BE2C (cell line): ENCODE measurements around the gene CPA2.

Experiments used
- DNase-seq: peaks from one replicate; pipeline ENCODE4 v3.0.0-alpha.2; 2020
- H3K27me3 ChIP-seq: fragments of 250-450 bp; sonication (Bioruptor Pico); 2 replicates; pipeline ENCODE4 v1.5.1; 2020; ENCODE audit warnings: mild to moderate bottlenecking
- H3K36me3 ChIP-seq: fragments of 250-450 bp; sonication (Bioruptor Pico); 2 replicates; pipeline ENCODE4 v1.5.1; 2020; ENCODE audit warnings: mild to moderate bottlenecking
- H3K4me1 ChIP-seq: fragments of 250-450 bp; sonication (Bioruptor Pico); 2 replicates; pipeline ENCODE4 v1.5.1; 2020
- H3K4me3 ChIP-seq: 2 replicates; pipeline ENCODE4 v1.5.1; 2011; ENCODE audit warnings: low read depth, low read length
- H3K9me3 ChIP-seq: fragments of 250-450 bp; sonication (Bioruptor Pico); 2 replicates; pipeline ENCODE4 v1.5.1; 2020
- CTCF ChIP-seq: IDR thresholded peaks from 2 replicates; pipeline ENCODE4 v1.5.1; 2012; ENCODE audit warnings: mild to moderate bottlenecking, low read depth, low read length

Gene CPA2

DNA sequence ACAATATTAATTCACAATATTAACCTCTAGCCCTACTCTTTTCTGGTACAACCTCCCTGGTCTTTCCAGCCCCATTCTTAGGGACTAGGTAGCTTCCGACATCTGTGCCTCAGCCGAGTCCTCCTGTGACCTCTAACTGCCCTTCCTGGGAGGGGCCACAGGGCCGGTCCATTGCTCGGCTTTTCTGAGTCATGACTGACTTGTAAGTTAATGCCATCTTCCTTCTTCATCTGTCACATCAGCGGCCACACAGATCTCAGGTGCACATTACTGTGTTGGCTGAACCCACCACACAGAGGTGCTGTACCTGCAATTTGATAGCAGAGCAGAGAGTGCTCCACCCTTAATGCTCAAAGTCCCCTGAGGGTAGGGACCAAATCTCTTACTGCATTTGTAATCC is 22.2 kb downstream of the CPA2 start:
- H3K27me3 ChIP-seq: no peaks in the 10 kb centered on the region
- no peaks in the 10 kb centered on the region for H3K4me1 ChIP-seq
- no peaks in the 10 kb centered on the region for H3K36me3 ChIP-seq
- H3K9me3 ChIP-seq: no peaks in the 10 kb centered on the region
- H3K4me3 ChIP-seq: no peak overlapping the region
- no peak for DNase-seq
- TF ChIP-seq CTCF: no peak

GRCh38 chr7:130289478-130289877 is 22.8 kb downstream of the CPA2 start:
- H3K27me3 ChIP-seq: no peaks in the 10 kb centered on the region
- H3K4me3 ChIP-seq: no peak overlapping the region
- DNase-seq: no peak

GRCh38 chr7:130290745-130291144 is 24.1 kb downstream of the CPA2 start:
- H3K4me3 ChIP-seq: no peak overlapping the region
- no peaks in the 10 kb centered on the region for H3K4me1 ChIP-seq
- TF ChIP-seq CTCF: no peak
- H3K9me3 ChIP-seq: no peaks in the 10 kb centered on the region
- DNase-seq: no peak
- no peaks in the 10 kb centered on the region for H3K36me3 ChIP-seq
- no peaks in the 10 kb centered on the region for H3K27me3 ChIP-seq

More at GRCh38 chr7:130289478-130289877, 22.8 kb downstream of the CPA2 start:
- no peak for TF ChIP-seq CTCF
- no peaks in the 10 kb centered on the region for H3K4me1 ChIP-seq
- no peaks in the 10 kb centered on the region for H3K36me3 ChIP-seq
- no peaks in the 10 kb centered on the region for H3K9me3 ChIP-seq

- no peaks in the 10 kb centered on the region for H3K27me3 ChIP-seq
- no peaks in the 10 kb centered on the region for H3K36me3 ChIP-seq
- no peaks in the 10 kb centered on the region for H3K9me3 ChIP-seq
- H3K4me1 ChIP-seq: no peaks in the 10 kb centered on the region
- no peak within 1 kb of the TSS for H3K4me3 ChIP-seq
- DNase-seq: no peak
- TF ChIP-seq CTCF: no peak
Observed at GRCh38 chr7:130292682-130293257, 26.1 kb downstream of the CPA2 start, which contains the start of gene CPA4. Gene CPA4, plus strand, starts transcription at chr7:130293161. Its CDS starts 20 bp downstream, at chr7:130293181.

GRCh38 chr7:130293521-130293920 is 26.9 kb downstream of the CPA2 start:
- Histone ChIP-seq H3K4me3 (no peak overlapping the region), H3K27me3 (no peaks in the 10 kb centered on the region), H3K9me3 (no peaks in the 10 kb centered on the region), H3K36me3 (no peaks in the 10 kb centered on the region), H3K4me1 (no peaks in the 10 kb centered on the region)
- TF ChIP-seq CTCF: no peak
- no peak for DNase-seq

- Histone ChIP-seq H3K36me3 (no peaks in the 10 kb centered on the region), H3K9me3 (no peaks in the 10 kb centered on the region), H3K4me3 (no peak overlapping the region), H3K27me3 (no peaks in the 10 kb centered on the region), H3K4me1 (no peaks in the 10 kb centered on the region)
- no peak for DNase-seq
- TF ChIP-seq CTCF: no peak
Observed at GRCh38 chr7:130294314-130294713, 27.7 kb downstream of the CPA2 start.
